Breast epithelium (tissue), 4 donors: Measurements from ENCODE around the gene PDZD2. TPM values are rescaled to one million over a fixed set of nuclear protein-coding genes. Genes with fewer than 3 reads are reported as not detected.

ENCODE experiments used
- DNase-seq, 2 donors: peaks; one replicate each; pipeline ENCODE4 v3.0.0-alpha.2; 2019; ENCODE audit warnings: low spot score in 2 of 2
- H3K27ac ChIP-seq, 2 donors: fragments of 200-600 bp; sonication (generic) in 1 of 2; one replicate each; pipeline ENCODE4 v1.5.1; 2016 to 2019; ENCODE audit warnings: mild to moderate bottlenecking in 1 of 2
- H3K27me3 ChIP-seq, 2 donors: fragments of 200-600 bp; sonication (generic) in 1 of 2; one replicate each; pipeline versions ENCODE4 v1.5.1 to v1.6.0; 2017 to 2019; ENCODE audit warnings: control low read depth in 1 of 2, mild to moderate bottlenecking in 1 of 2
- H3K36me3 ChIP-seq: fragments of 200-600 bp; one replicate; pipeline ENCODE4 v1.5.1; 2019
- H3K4me1 ChIP-seq, 2 donors: fragments of 200-600 bp; sonication (generic); one replicate each; pipeline ENCODE4 v1.5.1; 2016 to 2019; ENCODE audit warnings: control low read depth in 1 of 2
- H3K4me3 ChIP-seq, 3 donors: fragments of 200-600 bp; sonication (generic); 1 replicate in 2 of 3; 2 replicates in 1 of 3; pipeline ENCODE4 v1.5.1; 2016 to 2019; ENCODE audit warnings: mild to moderate bottlenecking in 3 of 3, moderate library complexity in 2 of 3
- H3K9me3 ChIP-seq, 2 donors: fragments of 200-600 bp; sonication (generic) in 1 of 2; one replicate each; pipeline ENCODE4 v1.5.1; 2016 to 2019; ENCODE audit warnings: control low read depth in 1 of 2
- POLR2A ChIP-seq: fragments of 450-650 bp; IDR thresholded peaks from one replicate; pipeline ENCODE4 v1.6.1; 2016; ENCODE audit warnings: antibody characterized with exemption, mild to moderate bottlenecking, moderate library complexity
- POLR2AphosphoS5 ChIP-seq, 3 donors: sonication (generic); formaldehyde crosslinking; IDR thresholded peaks; one replicate each; pipeline ENCODE4 v1.6.1; 2017; ENCODE audit warnings: antibody characterized with exemption in 3 of 3
- intact Hi-C: fragments of 100-400 bp; cut with DNase I; formaldehyde crosslinking; loops from one replicate; pipeline ENCODE4 v1.15.1; 2023; ENCODE audit warnings: low total_unique reads
- total RNA-seq, 3 donors: library from RNA; depleted of rRNA; stranded (reverse); fragments of >200 nt; gene quantifications; one replicate each; pipeline ENCODE4 v1.1.0, GENCODE V29; 2016
- TF ChIP-seq, protein P1 (sequence below), 3 donors: fragments of 450-650 bp; IDR thresholded peaks; one replicate each; pipeline ENCODE4 v1.5.1; 2016 to 2017; ENCODE audit warnings: antibody characterized with exemption in 3 of 3, mild to moderate bottlenecking in 3 of 3, moderate library complexity in 3 of 3

PDZD2 gene
- total RNA-seq, 3 donors from 2014 or later, result 16.8 to 23.3 (median 17.7) TPM

DNA sequence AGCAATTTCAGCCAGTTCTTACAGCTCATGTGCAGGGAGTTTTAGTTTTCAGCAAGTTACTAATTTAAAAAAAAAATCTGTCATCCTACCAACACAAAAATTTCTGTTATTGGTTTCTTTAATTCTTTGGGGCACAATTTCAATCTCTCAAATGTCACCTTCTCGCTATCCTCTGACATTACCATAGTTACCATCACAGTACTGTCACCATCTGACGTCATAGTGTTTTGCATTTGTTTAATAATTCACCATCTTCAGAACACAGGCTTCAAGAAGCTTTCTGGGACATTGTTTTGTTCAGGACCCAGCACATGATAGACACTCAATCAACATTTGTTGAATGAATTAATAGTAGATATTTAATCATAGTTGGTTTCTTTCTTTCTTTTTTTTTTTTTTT lies 155.1 kb downstream of the PDZD2 start:
- DNase-seq, result no peak
- no peak overlapping the region for H3K27ac ChIP-seq
- H3K9me3 ChIP-seq, result no peaks in the 10 kb centered on the region
- no peaks in the 10 kb centered on the region for H3K36me3 ChIP-seq
- no peaks in the 10 kb centered on the region for H3K4me1 ChIP-seq
- no peaks in the 10 kb centered on the region for H3K27me3 ChIP-seq
- TF ChIP-seq, protein P1, sequence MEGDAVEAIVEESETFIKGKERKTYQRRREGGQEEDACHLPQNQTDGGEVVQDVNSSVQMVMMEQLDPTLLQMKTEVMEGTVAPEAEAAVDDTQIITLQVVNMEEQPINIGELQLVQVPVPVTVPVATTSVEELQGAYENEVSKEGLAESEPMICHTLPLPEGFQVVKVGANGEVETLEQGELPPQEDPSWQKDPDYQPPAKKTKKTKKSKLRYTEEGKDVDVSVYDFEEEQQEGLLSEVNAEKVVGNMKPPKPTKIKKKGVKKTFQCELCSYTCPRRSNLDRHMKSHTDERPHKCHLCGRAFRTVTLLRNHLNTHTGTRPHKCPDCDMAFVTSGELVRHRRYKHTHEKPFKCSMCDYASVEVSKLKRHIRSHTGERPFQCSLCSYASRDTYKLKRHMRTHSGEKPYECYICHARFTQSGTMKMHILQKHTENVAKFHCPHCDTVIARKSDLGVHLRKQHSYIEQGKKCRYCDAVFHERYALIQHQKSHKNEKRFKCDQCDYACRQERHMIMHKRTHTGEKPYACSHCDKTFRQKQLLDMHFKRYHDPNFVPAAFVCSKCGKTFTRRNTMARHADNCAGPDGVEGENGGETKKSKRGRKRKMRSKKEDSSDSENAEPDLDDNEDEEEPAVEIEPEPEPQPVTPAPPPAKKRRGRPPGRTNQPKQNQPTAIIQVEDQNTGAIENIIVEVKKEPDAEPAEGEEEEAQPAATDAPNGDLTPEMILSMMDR (IDR thresholded peaks at IDR 0.05), result no peak
- TF ChIP-seq POLR2A (no peak), POLR2AphosphoS5 (IDR thresholded peaks at IDR 0.05) (no peak)
- intact Hi-C loops, result loop anchor here (10.0 kb wide), 1 partner anchor 741 kb away; no protein-coding TSS in a partner anchor
- H3K4me3 ChIP-seq, result no peak overlapping the region

DNA sequence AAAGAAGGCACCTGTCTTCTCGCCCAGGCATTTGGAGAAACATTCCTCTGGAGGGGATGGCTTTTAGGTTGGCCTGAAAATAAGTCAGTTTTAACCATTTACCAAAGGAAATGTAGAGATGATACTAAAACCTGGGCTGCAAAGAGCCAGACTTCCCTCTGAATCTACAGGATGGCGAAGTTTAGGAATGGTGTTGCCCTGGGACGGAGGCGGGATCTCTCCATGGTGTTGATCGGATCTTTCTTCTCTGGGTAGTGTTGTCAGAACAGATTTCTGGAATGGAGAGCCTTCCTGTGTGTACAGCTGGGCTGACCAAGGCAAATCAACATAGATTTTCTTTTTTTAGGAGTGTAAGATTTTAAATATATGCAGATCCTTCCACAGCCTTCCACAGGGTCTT lies 159.2 kb downstream of the PDZD2 start:
- Histone ChIP-seq H3K4me3 (no peak overlapping the region), H3K27ac (no peak overlapping the region), H3K27me3 (no peaks in the 10 kb centered on the region), H3K36me3 (no peaks in the 10 kb centered on the region), H3K9me3 (no peaks in the 10 kb centered on the region), H3K4me1 (no peaks in the 10 kb centered on the region)
- no peak for TF ChIP-seq POLR2A
- no peak for TF ChIP-seq POLR2AphosphoS5 (IDR thresholded peaks at IDR 0.05)
- TF ChIP-seq, protein P1 (IDR thresholded peaks at IDR 0.05), result no peak
- intact Hi-C loops, result loop anchor here (10.0 kb wide), 1 partner anchor 737 kb away; no protein-coding TSS in a partner anchor
- no peak for DNase-seq

DNA sequence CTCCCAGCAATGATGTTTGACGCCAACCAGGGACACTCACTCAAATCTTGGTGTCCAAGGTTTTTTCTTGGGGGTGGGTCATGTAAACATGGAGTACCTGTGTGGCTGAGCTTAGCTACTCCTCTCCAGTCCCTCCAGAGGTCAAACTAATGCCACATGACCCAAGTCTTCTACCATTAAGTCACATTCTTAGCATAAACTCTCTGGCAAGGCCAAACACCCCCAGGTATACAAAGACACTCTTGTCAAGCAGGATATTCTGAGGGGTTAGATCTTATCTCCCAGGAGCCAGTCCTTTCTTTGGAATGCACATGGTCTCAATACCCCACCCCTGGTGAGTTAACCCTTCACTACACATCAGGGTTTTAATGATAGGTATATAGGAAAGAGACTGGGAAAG lies 161.4 kb downstream of the PDZD2 start:
- TF ChIP-seq POLR2A, result no peak
- TF ChIP-seq POLR2AphosphoS5 (IDR thresholded peaks at IDR 0.05), result no peak
- TF ChIP-seq, protein P1 (IDR thresholded peaks at IDR 0.05), result no peak
- H3K4me1 ChIP-seq, result no peaks in the 10 kb centered on the region
- DNase-seq, result no peak
- intact Hi-C loops, result loop anchor here (10.0 kb wide), 1 partner anchor 216 kb away; no protein-coding TSS in a partner anchor
- H3K9me3 ChIP-seq, result no peaks in the 10 kb centered on the region
- H3K27ac ChIP-seq, result no peak overlapping the region
- H3K36me3 ChIP-seq, result no peaks in the 10 kb centered on the region
- no peaks in the 10 kb centered on the region for H3K27me3 ChIP-seq
- no peak overlapping the region for H3K4me3 ChIP-seq

DNA sequence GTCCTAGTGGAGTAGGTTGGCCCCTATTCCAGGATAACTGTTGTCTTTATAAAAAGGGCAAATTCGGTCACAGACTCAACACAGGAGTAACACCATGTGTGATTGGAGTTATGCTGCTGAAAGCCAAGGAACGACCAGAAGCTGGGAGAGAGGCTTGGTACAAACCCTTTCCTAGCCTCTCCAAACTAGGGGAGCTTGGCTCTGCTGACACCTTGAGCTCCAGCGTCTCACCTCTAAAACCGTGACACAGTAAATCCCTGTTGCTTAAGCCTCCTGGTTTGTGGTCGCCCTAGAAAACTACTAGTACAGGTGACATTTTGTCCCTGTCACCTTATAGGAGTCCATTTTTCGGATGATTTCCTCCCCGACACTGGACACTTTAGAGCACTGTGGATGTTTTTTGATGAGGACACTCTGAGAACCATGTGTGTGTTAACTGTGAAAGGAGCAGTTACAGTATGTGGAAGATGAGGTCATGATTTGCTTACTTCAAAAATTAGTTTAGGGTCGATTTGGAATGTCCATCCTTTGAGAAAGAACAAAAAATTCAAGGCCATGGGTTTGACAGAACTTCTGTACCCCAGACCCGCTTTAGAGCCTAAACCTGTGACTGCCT lies 167.0 kb downstream of the PDZD2 start:
- intact Hi-C loops, result loop anchor here (10.0 kb wide), 1 partner anchor 221 kb away; no protein-coding TSS in a partner anchor
- TF ChIP-seq POLR2AphosphoS5 (IDR thresholded peaks at IDR 0.05), result no peak
- no peak for TF ChIP-seq POLR2A
- TF ChIP-seq, protein P1 (IDR thresholded peaks at IDR 0.05), result no peak
- Histone ChIP-seq H3K4me1 (no peaks in the 10 kb centered on the region), H3K27me3 (no peaks in the 10 kb centered on the region), H3K9me3 (no peaks in the 10 kb centered on the region), H3K4me3 (no peak overlapping the region), H3K36me3 (no peaks in the 10 kb centered on the region), H3K27ac (no peak overlapping the region)
- DNase-seq, result no peak

DNA sequence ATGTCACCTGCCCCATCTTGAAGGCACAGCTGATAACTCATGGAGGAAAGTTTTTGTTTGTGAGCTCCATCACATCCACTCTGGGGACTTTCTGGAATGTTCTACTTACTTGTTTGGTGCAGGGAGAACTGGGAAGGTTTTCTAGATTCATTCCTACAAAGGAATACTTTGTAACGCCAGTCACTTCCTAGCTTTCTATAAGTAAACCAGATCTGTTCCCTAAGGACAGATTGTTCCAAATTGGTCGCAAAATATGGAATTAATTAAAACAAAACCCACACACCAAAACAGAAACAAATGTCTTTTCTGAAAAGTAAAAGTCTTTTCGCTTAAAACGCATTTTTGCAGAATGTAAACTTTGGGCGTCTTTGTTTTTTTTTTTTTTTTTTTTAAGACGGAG lies 167.6 kb downstream of the PDZD2 start:
- TF ChIP-seq, protein P1 (IDR thresholded peaks at IDR 0.05), result no peak
- TF ChIP-seq POLR2AphosphoS5 (IDR thresholded peaks at IDR 0.05) (no peak), POLR2A (no peak)
- Histone ChIP-seq H3K27ac (no peak overlapping the region), H3K4me3 (no peak overlapping the region), H3K4me1 (no peaks in the 10 kb centered on the region), H3K36me3 (no peaks in the 10 kb centered on the region), H3K9me3 (no peaks in the 10 kb centered on the region), H3K27me3 (no peaks in the 10 kb centered on the region)
- DNase-seq, result no peak
- intact Hi-C loops, result loop anchor here (10.0 kb wide), 1 partner anchor 222 kb away; no protein-coding TSS in a partner anchor
